ENCODE measurements around the gene FPR3. TPM values are rescaled to one million over a fixed set of nuclear protein-coding genes. Genes with fewer than 3 reads are reported as not detected.

The FPR3 gene, protein sequence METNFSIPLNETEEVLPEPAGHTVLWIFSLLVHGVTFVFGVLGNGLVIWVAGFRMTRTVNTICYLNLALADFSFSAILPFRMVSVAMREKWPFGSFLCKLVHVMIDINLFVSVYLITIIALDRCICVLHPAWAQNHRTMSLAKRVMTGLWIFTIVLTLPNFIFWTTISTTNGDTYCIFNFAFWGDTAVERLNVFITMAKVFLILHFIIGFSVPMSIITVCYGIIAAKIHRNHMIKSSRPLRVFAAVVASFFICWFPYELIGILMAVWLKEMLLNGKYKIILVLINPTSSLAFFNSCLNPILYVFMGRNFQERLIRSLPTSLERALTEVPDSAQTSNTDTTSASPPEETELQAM
- total RNA-seq: not detected in 3 replicates
- long read RNA-seq: 0 reads

DNA sequence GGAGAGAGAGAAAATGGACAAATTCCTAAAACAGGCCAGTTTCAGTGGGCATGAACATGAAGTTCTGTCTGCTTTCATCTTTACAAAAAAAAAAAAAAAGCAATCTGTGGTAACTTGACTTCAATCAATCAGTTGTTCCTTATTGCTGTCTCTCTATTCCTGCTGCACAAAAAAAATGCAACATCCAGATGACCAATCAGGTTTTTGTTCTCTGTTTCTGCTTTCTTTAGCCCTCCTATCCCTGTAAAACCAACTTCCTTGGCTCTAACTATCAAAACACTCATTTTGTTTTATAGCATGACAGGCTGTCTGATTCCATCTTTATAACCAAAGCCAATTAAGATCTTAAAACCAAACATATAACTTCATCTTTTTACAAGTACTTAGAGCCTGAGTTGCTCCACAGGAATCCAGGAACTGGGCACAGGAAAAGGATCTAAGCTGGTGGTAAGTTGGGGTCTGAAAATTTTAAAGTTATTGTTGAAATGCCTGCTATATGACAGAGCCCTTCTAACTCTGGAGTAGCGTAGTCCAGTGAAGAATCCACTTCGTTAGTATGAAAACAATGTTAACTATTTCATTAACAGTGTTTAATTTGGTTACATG is at the start of gene FPR3:
Gene FPR3 (plus strand): TSS at position 273 of the 606 bp plus-strand sequence. CDS start 28,592 bp downstream, outside the sequence.
- TF ChIP-seq, protein P1, sequence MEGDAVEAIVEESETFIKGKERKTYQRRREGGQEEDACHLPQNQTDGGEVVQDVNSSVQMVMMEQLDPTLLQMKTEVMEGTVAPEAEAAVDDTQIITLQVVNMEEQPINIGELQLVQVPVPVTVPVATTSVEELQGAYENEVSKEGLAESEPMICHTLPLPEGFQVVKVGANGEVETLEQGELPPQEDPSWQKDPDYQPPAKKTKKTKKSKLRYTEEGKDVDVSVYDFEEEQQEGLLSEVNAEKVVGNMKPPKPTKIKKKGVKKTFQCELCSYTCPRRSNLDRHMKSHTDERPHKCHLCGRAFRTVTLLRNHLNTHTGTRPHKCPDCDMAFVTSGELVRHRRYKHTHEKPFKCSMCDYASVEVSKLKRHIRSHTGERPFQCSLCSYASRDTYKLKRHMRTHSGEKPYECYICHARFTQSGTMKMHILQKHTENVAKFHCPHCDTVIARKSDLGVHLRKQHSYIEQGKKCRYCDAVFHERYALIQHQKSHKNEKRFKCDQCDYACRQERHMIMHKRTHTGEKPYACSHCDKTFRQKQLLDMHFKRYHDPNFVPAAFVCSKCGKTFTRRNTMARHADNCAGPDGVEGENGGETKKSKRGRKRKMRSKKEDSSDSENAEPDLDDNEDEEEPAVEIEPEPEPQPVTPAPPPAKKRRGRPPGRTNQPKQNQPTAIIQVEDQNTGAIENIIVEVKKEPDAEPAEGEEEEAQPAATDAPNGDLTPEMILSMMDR (IDR thresholded peaks at IDR 0.05): no peak
- Mint-ChIP-seq H3K9me3 (ENCODE audit: low read depth) (peaks cover 13% of the 10 kb centered on the region), H3K4me1 (ENCODE audit: low read depth) (peaks cover 11% of the 10 kb centered on the region)

DNA sequence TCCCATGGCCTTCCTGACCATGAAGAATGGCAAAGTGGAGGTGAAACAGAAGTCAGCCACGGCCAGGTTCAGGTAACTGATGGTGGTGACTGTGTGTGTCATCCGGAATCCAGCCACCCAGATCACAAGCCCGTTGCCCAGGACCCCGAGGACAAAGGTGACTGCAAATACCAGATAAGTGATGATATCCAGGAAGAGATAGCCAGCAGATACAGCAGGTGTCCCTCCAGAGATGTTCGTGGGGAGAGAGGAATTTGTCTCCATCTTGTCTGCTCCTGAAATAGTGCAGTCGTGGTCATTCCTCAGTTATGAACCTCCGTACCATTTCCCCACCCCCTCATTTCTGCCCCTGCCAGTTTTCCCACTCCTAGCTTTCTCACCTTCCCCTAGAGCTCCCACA is 48.2 kb upstream of the FPR3 start:
- H3K36me3 Mint-ChIP-seq (ENCODE audit: low read depth): no peaks in the 10 kb centered on the region
- H3K27me3 Mint-ChIP-seq (ENCODE audit: low read depth): no peaks in the 10 kb centered on the region
- peaks cover 7% of the 10 kb centered on the region for H3K9me3 Mint-ChIP-seq (ENCODE audit: low read depth)
- DNase-seq (ENCODE audit: low spot score): no peak
- no peaks in the 10 kb centered on the region for H3K4me1 Mint-ChIP-seq (ENCODE audit: low read depth)
- no peak overlapping the region for H3K4me3 Mint-ChIP-seq (ENCODE audit: unreplicated experiment)
- no peak overlapping the region for H3K27ac Mint-ChIP-seq (ENCODE audit: unreplicated experiment)
- TF ChIP-seq, protein P1 (IDR thresholded peaks at IDR 0.05): no peak

More for the DNA sequence above, at the start of gene FPR3:
- H3K4me3 Mint-ChIP-seq (ENCODE audit: unreplicated experiment): no peak within 1 kb of the TSS
- no peak within 1 kb of the TSS for H3K27ac Mint-ChIP-seq (ENCODE audit: unreplicated experiment)
- H3K36me3 Mint-ChIP-seq (ENCODE audit: low read depth): no peaks in the 10 kb centered on the region
- DNase-seq (ENCODE audit: low spot score): no peak
- no peaks in the 10 kb centered on the region for H3K27me3 Mint-ChIP-seq (ENCODE audit: low read depth)

DNA sequence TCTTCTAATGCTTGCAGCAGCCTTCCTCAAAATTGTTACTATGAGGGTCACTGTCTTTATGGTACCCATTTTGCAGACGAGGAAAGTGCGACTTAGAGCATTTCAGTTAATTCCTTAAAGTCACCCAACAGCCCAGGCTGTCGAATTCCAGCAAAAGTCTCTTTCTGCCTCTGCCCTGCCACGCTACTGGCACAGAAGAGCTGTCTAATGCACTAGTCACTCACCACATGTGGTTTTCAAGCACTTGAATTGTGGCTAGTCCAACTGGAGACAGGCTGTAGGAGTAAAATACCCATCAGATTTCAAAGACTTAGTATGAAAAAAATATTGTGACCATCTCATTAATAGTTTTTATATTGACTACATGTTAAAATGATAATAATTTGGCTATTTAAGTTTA is 45.0 kb upstream of the FPR3 start:
- no peak for DNase-seq (ENCODE audit: low spot score)
- Mint-ChIP-seq H3K27me3 (ENCODE audit: low read depth) (no peaks in the 10 kb centered on the region), H3K9me3 (ENCODE audit: low read depth) (peaks cover 7% of the 10 kb centered on the region), H3K36me3 (ENCODE audit: low read depth) (no peaks in the 10 kb centered on the region), H3K4me3 (ENCODE audit: unreplicated experiment) (no peak overlapping the region), H3K4me1 (ENCODE audit: low read depth) (no peaks in the 10 kb centered on the region), H3K27ac (ENCODE audit: unreplicated experiment) (no peak overlapping the region)
- TF ChIP-seq, protein P1 (IDR thresholded peaks at IDR 0.05): no peak

DNA sequence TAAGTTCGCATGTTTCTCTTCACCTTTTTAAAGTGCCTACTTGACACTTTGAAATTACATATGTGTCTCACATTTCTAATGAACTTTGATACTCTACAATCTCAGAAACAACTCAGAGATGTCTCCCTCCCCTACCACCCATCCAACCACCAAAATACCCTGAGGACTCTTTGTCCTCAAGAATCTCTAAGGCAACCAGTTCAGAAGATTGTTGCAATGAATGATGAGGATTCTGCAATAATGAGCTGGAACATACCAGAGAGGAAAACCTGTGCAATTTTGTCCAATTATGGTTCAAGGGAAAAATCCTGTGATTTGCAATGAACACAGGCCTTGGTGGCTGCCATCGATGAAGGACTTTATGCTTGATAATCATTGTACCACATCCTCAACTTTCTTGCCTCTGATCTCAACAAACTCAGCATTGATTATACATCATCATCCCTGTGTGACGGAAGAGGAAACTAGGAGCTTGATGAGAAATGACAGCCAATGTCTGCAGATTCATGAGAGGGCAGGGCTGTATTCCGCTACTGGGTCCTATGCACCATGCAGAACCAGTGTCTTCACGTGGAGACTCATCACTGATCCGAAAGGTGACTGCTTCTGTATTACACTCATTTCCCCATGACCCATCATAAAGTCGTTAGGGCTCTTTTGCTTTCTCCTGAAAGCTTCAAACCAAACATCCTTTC is 44.4 kb upstream of the FPR3 start:
- Mint-ChIP-seq H3K4me3 (ENCODE audit: unreplicated experiment) (no peak overlapping the region), H3K36me3 (ENCODE audit: low read depth) (no peaks in the 10 kb centered on the region), H3K27me3 (ENCODE audit: low read depth) (no peaks in the 10 kb centered on the region), H3K27ac (ENCODE audit: unreplicated experiment) (no peak overlapping the region), H3K4me1 (ENCODE audit: low read depth) (no peaks in the 10 kb centered on the region), H3K9me3 (ENCODE audit: low read depth) (peaks cover 7% of the 10 kb centered on the region)
- TF ChIP-seq, protein P1 (IDR thresholded peaks at IDR 0.05): no peak
- no peak for DNase-seq (ENCODE audit: low spot score)

DNA sequence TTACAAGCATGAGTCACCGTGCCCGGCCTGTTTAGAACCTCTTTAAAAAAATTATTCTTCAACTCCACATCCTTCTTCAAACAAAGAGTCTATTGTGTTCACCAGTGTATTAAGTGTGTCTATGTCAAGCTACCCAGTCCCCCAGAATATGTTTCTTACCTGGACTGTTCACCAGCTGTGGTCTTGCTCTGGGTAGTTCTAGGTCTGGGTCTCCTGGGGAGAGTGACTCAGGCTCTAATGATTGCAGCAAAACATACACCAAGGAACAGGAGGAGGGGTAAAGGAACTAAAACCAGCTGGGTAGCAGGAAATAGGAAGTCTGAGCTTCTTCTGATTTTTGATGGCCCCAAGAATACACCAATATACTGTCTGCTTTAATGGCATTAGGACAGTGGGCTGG is 43.3 kb upstream of the FPR3 start, which contains the start of gene FPR1:
Gene FPR1 (minus strand): TSS at position 224 of the 400 bp plus-strand sequence. CDS start 4,884 bp downstream, outside the sequence.
- H3K36me3 Mint-ChIP-seq (ENCODE audit: low read depth): no peaks in the 10 kb centered on the region
- H3K9me3 Mint-ChIP-seq (ENCODE audit: low read depth): peaks cover 11% of the 10 kb centered on the region
- H3K4me1 Mint-ChIP-seq (ENCODE audit: low read depth): no peaks in the 10 kb centered on the region
- no peak for DNase-seq (ENCODE audit: low spot score)
- H3K27ac Mint-ChIP-seq (ENCODE audit: unreplicated experiment): no peak within 1 kb of the TSS
- no peaks in the 10 kb centered on the region for H3K27me3 Mint-ChIP-seq (ENCODE audit: low read depth)
- H3K4me3 Mint-ChIP-seq (ENCODE audit: unreplicated experiment): no peak within 1 kb of the TSS
- TF ChIP-seq, protein P1 (IDR thresholded peaks at IDR 0.05): no peak

Measured in chondrocyte (in vitro differentiated cells).